HG03342 (cell line): ENCODE results near the gene FAM222B.
"Not testable (repeated sequence)": the region's sequence is repeated elsewhere in the genome, so short reads cannot be mapped to it uniquely, and the experiment has no call there.

Experiments used
- ATAC-seq: cut with Tn5 transposase; IDR thresholded peaks from one replicate; pipeline ENCODE4 v1.9.1; 2021; ENCODE audit warnings: mild to moderate bottlenecking, moderate library complexity; ENCODE audit not compliant: unreplicated experiment

FAM222B gene

DNA sequence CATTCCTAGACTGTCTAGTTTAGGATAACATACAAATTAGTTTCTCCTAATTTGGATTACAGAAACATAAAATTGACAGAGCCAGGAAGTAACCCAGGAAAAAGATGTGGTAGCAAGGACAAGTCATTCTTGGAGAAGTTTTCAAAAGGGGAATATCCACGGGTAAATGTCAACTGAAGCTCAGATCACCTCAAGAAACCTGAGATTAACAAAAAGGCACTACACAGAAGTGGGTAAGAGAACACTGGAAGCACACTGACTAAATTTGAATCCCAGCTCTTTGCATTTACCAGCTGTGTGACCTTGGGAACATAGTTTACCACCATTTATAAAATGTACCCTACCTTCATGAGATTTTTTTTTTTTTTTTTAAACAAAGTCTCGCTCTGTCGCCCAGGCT lies 59.4 kb downstream of the FAM222B start:
- ATAC-seq: no peak

- not testable (repeated sequence) for ATAC-seq
These were observed 63.0 kb downstream of the FAM222B start for GRCh38 chr17:28779601-28780000.

- ATAC-seq: no peak
These were observed 65.4 kb downstream of the FAM222B start for GRCh38 chr17:28777178-28777577.

DNA sequence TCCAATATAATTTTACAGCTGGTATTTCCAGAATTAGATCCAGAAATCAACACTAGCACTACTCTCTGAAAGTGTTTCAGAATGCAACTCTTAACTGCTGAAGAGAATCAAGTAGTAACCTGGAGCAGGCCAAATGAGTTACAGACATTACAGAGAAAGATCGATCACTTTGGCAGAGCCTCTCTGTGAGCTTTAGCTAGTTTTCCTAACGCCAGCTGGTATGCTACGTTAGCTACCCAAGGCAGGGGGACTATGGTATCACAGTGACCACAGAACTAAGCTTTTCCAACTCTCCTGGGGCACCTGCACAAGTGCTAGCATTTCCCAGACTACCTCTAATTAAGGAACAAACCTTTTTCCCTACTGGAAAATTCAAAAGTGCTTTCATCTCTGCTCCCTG lies 68.4 kb downstream of the FAM222B start:
- no peak for ATAC-seq

- ATAC-seq: no peak
These were observed 68.9 kb downstream of the FAM222B start for GRCh38 chr17:28773736-28774135.

DNA sequence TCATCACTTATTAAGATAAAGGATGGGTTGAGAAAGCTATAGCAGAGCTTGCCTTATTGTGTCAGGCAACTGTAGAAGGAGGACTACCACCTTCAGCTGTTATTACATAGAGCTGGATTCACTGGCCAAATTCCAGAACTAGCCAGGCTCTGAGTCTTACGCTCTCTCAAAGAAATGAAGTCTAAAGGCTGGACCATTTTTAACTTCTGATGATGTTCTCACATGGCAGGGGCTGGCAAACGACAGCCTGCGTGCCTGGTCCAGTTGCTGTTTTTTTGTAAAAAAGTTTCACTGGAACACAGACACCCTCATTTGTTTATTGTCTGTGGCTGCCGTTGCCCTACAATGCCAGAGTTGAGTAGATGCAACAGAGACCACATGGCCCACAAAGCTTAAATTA lies 77.6 kb downstream of the FAM222B start:
- no peak for ATAC-seq

DNA sequence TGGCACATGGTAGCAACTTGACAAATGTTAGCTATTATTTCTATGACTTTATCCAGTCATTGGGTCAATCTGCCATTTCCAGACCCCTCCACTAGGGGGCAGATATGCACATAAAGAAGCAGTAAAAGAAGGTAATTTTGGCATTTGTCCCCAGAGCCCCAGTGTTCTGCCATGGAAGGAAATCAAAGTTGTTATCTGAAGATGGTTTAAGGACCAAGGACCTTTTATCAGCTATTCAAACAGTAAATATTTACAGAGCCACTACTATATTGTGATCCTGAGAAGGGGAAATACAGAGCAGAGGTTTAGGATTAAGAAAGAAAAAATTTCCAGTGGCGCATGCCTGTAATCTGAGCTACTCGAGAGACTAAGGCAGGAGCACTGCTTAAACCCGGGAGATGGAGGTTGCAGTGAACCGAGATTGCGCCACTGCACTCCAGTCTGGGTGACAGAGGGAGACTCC lies 78.8 kb downstream of the FAM222B start:
- peak; percentile 28 for ATAC-seq

- ATAC-seq: peak; percentile 46
These were observed 79.3 kb downstream of the FAM222B start for GRCh38 chr17:28763137-28763799.

DNA sequence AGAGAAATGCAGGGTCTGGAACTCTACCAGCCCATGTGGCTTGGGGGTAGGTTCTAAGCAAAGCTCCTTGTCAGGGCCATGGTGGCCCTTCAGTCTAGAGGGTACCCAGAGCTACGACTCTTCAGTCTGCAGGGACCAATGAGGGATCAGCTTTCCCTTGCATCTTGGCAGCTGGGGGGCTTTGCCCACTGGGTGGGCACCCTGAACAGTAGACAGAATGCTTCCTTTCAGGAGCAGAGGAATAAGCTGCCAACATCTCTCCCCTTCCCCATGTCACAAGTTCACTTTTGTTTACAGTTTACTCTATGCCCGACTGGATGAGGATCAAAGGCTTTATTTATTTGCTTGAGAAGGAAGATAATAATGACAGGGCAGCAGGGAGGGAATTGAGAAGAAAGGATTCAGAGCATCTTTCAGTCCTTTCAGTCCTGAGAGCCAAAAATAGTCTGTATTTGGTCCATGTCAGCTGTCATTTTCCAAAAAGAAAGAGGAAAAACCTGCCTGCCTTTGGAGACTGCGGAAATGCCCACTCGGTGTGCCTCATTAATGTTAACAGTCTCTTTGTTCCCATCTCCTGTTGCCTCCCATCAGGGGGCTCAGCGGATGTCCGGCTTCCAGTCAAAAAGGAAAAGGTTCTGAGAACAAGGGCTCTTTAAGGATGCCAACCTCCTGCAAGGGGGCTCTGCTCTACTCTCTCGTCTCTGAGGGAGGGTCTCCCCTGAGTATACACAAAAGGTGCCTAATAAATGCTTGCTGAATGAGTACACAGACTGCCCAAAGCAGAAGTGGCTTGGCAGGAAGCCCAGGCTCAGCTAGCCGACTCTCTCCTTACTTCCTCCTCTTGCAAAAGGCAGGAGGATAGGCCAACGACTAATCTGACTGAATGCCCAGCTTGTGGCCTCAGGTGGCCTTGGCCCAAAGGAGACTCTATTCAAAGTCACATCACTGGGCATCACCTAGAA lies 81.7 kb downstream of the FAM222B start:
- ATAC-seq: no peak

- no peak for ATAC-seq
These were observed 83.2 kb downstream of the FAM222B start for GRCh38 chr17:28759256-28759865.

DNA sequence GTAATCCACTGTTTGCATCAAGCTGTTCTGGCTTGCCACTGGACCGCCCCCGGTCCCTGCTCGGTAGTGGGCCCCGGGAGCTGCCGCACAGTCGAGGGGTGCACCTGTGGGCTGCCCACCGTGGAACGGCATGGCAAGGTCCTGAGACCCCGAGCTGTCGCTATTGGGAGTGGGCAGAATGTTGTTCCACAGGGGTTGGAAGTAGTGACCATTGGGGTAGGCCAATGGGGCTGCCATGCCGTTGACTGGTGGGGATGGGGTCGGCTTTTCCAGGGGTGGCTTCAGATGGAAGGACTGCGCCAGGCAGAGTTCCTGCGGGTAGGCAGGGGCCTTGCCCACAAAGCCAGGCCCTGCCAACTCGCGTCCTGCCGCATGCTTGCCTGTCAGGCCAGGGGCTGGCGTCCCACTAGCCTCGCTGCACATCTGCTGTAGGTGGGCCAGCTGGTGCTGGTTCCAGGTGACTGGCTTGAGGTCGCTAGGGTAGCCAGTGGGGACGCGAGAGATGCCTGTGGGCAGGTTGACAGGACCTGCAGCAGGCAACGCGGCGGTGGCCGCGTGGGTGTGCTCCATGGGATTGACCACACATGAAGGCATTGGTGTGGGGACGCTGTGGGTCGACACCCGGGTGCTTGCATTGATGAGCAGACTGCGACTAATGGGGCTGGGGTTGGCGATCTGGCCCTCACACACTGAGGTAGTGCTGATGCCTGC lies 84.0 kb downstream of the FAM222B start:
- no peak for ATAC-seq

- no peak for ATAC-seq
These were observed 86.4 kb downstream of the FAM222B start for GRCh38 chr17:28756049-28756804.

GRCh38 chr17:28755486-28755885 lies 87.1 kb downstream of the FAM222B start:
- ATAC-seq: no peak

DNA sequence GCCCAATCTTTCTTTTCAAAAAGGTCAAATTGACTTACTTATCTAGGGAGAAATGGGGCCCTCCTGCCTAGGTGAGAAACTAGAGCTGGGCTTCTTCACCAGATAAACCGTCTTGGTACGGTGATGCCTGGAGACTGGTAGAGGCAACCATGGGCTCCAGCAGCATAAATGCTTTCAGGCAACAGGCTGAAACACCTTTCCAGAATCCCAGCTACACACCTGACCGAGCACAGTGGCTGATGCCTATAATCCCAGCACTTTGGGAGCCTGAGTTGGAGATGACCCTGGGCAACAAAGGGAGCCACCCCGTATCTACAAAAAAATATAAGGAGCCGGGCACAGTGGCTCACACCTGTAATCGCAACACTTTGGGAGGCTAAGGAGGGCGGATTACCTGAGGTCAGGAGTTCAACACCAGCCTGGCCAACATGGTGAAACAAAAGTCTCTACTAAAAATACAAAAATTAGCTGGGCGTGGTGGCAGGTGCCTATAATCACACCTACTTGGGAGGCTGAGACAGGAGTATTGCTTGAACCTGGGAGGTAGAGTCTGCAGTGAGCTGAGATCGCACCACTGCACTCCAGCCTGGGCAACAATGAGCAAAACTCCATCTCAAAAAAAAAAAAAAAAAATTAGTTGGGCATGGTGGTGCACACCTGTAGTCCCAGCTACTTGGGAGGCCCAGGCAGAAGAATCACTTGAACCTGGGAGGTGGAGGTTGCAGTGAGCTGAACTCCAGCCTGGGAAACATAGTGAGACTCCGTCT lies 90.8 kb downstream of the FAM222B start:
- ATAC-seq: no peak

DNA sequence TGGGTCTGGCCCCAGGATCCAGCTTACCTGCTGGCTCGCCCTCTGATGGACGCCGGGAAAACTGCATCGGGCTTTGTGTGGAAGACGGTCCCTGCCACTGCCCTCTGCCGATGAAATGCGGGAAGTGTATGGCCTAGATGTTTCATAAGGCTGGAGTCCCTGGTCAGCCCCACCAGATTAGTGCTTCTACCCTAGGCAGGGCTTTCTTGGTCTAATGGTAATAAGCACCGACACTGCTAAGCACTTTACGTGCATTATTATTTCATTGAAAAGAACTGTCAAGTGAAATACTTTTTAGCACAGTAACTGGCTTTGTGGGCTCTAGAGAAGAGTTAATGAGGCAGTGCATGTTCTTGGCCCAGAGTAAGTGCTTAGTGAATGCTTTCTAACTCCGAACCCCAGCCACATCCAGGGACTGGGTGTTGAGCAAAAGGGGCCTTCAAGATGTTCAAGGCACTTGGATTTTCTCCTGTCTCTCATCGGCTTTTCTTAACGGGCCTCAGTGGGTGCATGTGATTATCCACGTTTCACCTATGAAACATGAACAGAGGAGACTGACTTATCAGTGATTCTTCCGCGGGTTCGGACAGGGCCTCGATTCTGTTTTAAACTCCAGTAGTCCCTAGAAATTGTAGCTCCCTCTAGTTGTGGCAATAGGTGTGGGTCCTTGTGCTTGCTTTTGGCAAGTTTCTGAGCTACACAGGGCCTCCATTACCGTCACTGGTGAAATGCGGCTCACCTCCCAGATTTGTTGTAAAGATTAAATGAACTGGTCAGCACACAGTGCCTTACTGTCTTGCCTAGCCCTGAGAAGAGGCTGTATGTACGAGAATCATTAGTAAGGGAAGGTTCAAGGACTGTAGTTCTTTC lies 92.2 kb downstream of the FAM222B start:
- peak; percentile 66 for ATAC-seq

DNA sequence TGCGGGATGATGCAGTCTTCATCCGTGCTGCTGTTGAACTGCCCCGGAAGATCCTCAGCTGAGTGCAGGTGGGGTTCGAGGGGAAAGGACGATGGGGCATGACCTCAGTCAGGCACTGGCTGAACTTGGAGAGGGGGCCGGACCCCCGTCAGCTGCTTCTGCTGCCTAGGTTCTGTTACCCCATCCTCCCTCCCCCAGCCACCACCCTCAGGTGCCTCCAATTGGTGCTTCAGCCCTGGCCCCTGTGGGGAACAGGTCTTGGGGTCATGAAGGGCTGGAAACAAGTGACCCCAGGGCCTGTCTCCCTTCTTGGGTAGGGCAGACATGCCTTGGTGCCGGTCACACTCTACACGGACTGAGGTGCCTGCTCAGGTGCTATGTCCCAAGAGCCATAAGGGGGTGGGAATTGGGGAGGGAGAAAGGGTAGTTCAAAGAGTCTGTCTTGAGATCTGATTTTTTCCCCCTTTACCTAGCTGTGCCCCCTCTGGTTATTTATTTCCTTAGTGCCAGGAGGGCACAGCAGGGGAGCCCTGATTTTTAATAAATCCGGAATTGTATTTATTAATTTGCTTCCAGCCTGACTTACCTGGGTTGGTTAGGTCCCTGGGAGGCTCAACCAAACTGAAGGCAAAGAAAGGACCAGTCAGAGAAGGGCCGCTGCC lies 92.9 kb downstream of the FAM222B start:
- no peak for ATAC-seq

GRCh38 chr17:28748852-28749515 lies 93.6 kb downstream of the FAM222B start:
- ATAC-seq: no peak
